ENCODE measurements around the gene GTF3C5. TPM values are rescaled to one million over a fixed set of nuclear protein-coding genes. Genes with fewer than 3 reads are reported as not detected.

The GTF3C5 gene
- total RNA-seq, 4 donors from 2014 or later, result 43.5 to 51.5 (median 48.9) TPM

DNA sequence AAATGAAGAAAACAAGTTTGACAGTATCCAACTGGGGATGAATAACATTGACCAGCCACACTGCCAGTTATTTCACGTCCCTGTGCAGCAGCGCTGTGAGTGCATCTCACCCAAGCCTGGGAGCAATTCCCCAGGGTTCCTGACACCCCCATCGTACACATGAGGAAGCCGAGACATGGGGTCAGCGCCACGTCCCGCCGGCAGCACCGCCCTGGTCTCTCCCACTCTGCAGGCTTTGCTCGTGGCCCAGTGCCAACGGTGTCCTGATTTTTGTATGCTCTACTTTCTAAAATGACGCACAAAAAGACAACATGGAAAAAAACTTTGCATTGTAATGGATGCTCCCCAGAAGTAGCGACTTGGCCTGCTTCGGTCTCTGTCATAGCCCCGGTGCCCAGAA lies 14.3 kb downstream of the GTF3C5 start:
- H3K9me3 ChIP-seq, result no peaks in the 10 kb centered on the region
- peaks cover 0 to 93% of the 10 kb centered on the region in 2 donors for H3K36me3 ChIP-seq
- H3K4me1 ChIP-seq, result no peaks in the 10 kb centered on the region
- ATAC-seq, result no peak
- H3K27me3 ChIP-seq, result no peaks in the 10 kb centered on the region
- TF ChIP-seq POLR2AphosphoS5 (IDR thresholded peaks at IDR 0.05) (no peak), EP300 (IDR thresholded peaks at IDR 0.05) (no peak), POLR2A (IDR thresholded peaks at IDR 0.05) (no peak)
- TF ChIP-seq, protein P1, sequence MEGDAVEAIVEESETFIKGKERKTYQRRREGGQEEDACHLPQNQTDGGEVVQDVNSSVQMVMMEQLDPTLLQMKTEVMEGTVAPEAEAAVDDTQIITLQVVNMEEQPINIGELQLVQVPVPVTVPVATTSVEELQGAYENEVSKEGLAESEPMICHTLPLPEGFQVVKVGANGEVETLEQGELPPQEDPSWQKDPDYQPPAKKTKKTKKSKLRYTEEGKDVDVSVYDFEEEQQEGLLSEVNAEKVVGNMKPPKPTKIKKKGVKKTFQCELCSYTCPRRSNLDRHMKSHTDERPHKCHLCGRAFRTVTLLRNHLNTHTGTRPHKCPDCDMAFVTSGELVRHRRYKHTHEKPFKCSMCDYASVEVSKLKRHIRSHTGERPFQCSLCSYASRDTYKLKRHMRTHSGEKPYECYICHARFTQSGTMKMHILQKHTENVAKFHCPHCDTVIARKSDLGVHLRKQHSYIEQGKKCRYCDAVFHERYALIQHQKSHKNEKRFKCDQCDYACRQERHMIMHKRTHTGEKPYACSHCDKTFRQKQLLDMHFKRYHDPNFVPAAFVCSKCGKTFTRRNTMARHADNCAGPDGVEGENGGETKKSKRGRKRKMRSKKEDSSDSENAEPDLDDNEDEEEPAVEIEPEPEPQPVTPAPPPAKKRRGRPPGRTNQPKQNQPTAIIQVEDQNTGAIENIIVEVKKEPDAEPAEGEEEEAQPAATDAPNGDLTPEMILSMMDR (IDR thresholded peaks at IDR 0.05), result no peak
- H3K4me3 ChIP-seq, result no peak overlapping the region
- H3K27ac ChIP-seq, result no peak overlapping the region
- 91 to 100% methylated on average over 1 to 11 of the region's 15 CpGs for WGBS, 2 donors (ENCODE audit: low coverage in 1 of 2)

DNA sequence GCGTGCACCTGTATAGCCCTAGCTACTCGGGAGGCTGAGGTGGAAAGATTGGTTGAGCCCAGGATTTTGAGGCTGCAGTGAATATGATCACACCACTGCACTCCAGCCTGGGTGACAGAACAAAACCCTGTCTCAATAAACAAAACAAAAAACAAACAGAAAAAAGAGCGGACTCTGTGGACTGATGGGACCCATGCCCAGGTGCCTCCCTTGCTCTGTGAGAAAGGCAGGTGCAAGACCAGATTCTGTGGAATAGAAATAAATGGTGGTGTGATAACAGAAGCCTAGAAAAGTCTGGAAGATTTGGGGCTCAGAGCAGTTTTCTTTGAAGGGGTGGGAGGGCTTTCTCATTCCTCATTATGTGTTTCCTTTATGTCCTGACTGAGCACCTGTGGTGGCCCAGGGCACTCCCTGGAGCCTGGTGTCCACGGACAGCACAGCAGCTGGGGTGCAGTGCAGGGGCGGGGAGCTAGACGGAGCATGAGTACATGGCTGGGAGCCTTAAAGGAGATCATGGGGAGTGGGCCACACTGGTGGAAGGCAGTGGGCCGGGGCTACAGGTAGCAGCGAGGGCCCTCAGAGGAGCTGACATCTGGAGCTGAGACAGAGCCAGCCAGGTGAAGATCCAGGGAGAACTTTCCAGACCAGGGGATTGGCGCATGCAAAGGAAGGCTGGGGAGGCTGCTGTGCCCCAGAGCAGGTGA lies 15.6 kb downstream of the GTF3C5 start:
- no peak for TF ChIP-seq EP300 (IDR thresholded peaks at IDR 0.05)
- TF ChIP-seq POLR2AphosphoS5 (IDR thresholded peaks at IDR 0.05), result no peak
- TF ChIP-seq, protein P1 (IDR thresholded peaks at IDR 0.05), result no peak
- TF ChIP-seq POLR2A (IDR thresholded peaks at IDR 0.05), result no peak
- Histone ChIP-seq H3K27ac (no peak overlapping the region), H3K9me3 (no peaks in the 10 kb centered on the region), H3K4me1 (no peaks in the 10 kb centered on the region), H3K36me3 (peaks cover 0 to 100% of the 10 kb centered on the region in 2 donors), H3K27me3 (no peaks in the 10 kb centered on the region), H3K4me3 (no peak overlapping the region)
- 93 to 98% methylated on average over 3 to 5 of the region's 9 CpGs for WGBS, 2 donors (ENCODE audit: low coverage in 1 of 2)
- no peak for ATAC-seq

DNA sequence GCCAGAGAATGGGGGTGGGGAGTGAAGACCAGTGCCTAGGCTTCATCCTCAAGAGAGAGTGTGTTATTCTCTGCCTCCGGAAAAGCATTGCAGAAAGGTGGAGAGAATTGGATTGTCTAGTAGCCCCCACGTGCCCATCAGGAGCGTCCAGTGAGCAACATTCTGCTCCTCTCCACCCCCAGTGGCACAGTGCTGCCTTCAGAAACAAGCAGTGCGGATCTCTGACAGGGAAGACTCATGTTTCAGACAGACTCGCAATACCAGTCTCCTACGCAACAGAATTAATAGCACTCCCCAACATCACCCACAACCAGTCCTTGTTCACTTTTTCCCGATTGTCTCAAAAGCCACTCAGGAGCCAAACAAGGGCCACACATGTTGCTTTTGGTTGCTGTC lies 16.1 kb downstream of the GTF3C5 start:
- H3K27ac ChIP-seq, result no peak overlapping the region
- H3K36me3 ChIP-seq, result peaks cover 0 to 100% of the 10 kb centered on the region in 2 donors
- H3K4me3 ChIP-seq, result no peak overlapping the region
- H3K27me3 ChIP-seq, result no peaks in the 10 kb centered on the region
- WGBS, 2 donors (ENCODE audit: low coverage in 1 of 2), result 87 to 92% methylated on average over 4 of the region's 7 CpGs
- H3K4me1 ChIP-seq, result no peaks in the 10 kb centered on the region
- no peaks in the 10 kb centered on the region for H3K9me3 ChIP-seq
- ATAC-seq, result no peak
- TF ChIP-seq POLR2A (IDR thresholded peaks at IDR 0.05) (no peak), EP300 (IDR thresholded peaks at IDR 0.05) (no peak), POLR2AphosphoS5 (IDR thresholded peaks at IDR 0.05) (no peak)
- TF ChIP-seq, protein P1 (IDR thresholded peaks at IDR 0.05), result no peak

DNA sequence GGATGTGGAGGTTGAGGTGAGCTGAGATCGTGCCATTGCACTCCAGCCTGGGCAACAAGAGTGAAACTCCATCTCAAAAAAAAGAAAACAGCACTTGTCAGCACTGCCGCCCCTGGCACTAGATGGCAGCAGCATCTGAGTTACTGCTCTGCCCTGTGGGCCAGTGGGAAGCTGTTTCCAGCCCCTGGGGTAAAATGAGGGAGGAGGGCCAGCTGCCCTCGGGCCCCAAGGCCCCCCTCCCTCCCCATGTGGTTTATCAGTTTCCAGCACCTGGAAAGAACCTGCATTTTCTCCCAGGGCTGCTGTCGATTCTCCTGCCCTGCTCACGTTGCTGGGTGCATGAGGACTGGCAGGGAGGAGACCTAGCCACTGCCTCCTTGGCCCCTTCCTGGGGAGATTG lies 17.8 kb downstream of the GTF3C5 start:
- WGBS, 2 donors (ENCODE audit: low coverage in 1 of 2), result 72% methylated on average over 2 of the region's 5 CpGs; no CpG with 5 or more reads in 1 of the 2 donors
- H3K36me3 ChIP-seq, result peaks cover 0 to 100% of the 10 kb centered on the region in 2 donors

More for the DNA sequence above, 17.8 kb downstream of the GTF3C5 start:
- no peaks in the 10 kb centered on the region for H3K27me3 ChIP-seq
- no peak overlapping the region for H3K4me3 ChIP-seq
- no peaks in the 10 kb centered on the region for H3K4me1 ChIP-seq
- no peaks in the 10 kb centered on the region for H3K9me3 ChIP-seq
- no peak for ATAC-seq
- TF ChIP-seq EP300 (IDR thresholded peaks at IDR 0.05), result no peak
- TF ChIP-seq POLR2A (IDR thresholded peaks at IDR 0.05), result no peak
- TF ChIP-seq, protein P1 (IDR thresholded peaks at IDR 0.05), result no peak
- TF ChIP-seq POLR2AphosphoS5 (IDR thresholded peaks at IDR 0.05), result no peak
- no peak overlapping the region for H3K27ac ChIP-seq
